Left ventricle myocardium inferior (tissue), 1 donor: ENCODE data around the gene MET. TPM values are rescaled to one million over a fixed set of nuclear protein-coding genes. Genes with fewer than 3 reads are reported as not detected.

ENCODE experiments used
- DNase-seq: peaks from one replicate; pipeline ENCODE4 v3.0.0-alpha.2; 2020
- H3K27ac ChIP-seq: fragments of 200-600 bp; replicated peaks from 2 replicates; pipeline ENCODE4 v1.8.0; 2021
- H3K27me3 ChIP-seq: fragments of 200-600 bp; 2 replicates; pipeline ENCODE4 v1.8.0; 2021; ENCODE audit warnings: low read depth
- H3K36me3 ChIP-seq: fragments of 200-600 bp; 2 replicates; pipeline ENCODE4 v1.8.0; 2021
- H3K4me1 ChIP-seq: fragments of 200-600 bp; 2 replicates; pipeline ENCODE4 v1.8.0; 2021
- H3K4me3 ChIP-seq: fragments of 200-600 bp; 2 replicates; pipeline ENCODE4 v1.8.0; 2021; ENCODE audit warnings: mild to moderate bottlenecking, moderate library complexity
- H3K9me3 ChIP-seq: fragments of 200-600 bp; replicated peaks from 2 replicates; pipeline ENCODE4 v1.8.0; 2021
- CTCF ChIP-seq: fragments of 200-600 bp; IDR thresholded peaks from 2 replicates; pipeline ENCODE4 v1.8.0; 2021; ENCODE audit warnings: antibody characterized with exemption, mild to moderate bottlenecking, borderline replicate concordance
- intact Hi-C: fragments of 100-400 bp; cut with micrococcal nuclease; formaldehyde crosslinking; loops from one replicate; pipeline ENCODE4 v1.11.0; 2022
- total RNA-seq: library from RNA; stranded (reverse); fragmentation: NEBNext Ultra II Directional; extraction: Animal tissue kit (Norgen Biotek cat#: 25700); gene quantifications from one replicate; pipeline ENCODE4 v1.2.1, GENCODE V29; 2021
- donor health status: DM: no; HTN: yes; CAD: no; lungs with severe emphysema.

MET gene
- total RNA-seq, 1 donor from 2014 or later: 13.1 TPM

DNA sequence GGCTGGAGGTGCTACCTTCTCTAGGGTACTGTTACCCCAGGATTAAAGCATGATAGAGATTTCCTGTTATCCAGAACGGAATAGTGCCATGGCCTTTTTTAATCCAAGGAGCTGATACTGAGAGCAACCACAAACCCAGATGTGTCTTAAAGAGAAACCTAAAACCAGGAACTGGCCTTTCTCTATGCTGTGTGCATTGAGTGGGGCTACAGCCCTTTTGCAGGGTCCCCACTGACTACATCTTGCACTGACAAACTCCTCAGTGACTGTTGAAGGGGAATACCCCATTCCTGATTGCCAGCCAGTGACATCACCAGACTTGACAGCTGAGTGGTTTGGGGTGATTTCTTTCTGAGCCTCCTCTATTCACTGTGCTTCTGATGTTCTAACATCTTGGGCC, 108.5 kb downstream of the MET start:
- H3K4me1 ChIP-seq: peaks cover 16% of the 10 kb centered on the region
- no peaks in the 10 kb centered on the region for H3K27me3 ChIP-seq
- H3K27ac ChIP-seq: no peak overlapping the region
- no peaks in the 10 kb centered on the region for H3K36me3 ChIP-seq
- intact Hi-C loops: no loop called here
- no peak for TF ChIP-seq CTCF
- H3K4me3 ChIP-seq: no peak overlapping the region
- H3K9me3 ChIP-seq: no peaks in the 10 kb centered on the region
- DNase-seq: no peak

DNA sequence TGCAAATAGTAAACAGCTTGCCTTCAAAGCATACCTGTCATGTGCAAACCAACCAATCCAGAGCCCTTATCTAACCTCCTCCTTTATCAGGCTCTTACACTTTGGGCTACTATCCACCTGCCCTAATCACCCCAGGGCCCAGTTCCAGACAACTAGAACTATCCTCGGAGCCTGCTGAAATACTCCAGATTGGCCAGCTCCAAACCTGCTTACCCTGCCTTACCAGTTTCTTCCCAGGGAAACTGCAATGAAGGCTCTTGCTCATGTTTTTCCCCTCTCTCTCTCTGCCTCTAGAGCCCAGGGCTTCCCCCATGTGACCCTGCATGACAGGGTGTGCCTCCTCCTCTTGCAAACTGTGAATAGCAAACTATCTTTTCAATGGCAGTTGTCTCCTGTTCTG, 109.0 kb downstream of the MET start:
- intact Hi-C loops: no loop called here
- Histone ChIP-seq H3K4me1 (peaks cover 16% of the 10 kb centered on the region), H3K36me3 (no peaks in the 10 kb centered on the region), H3K4me3 (no peak overlapping the region), H3K27ac (no peak overlapping the region), H3K27me3 (no peaks in the 10 kb centered on the region), H3K9me3 (no peaks in the 10 kb centered on the region)
- DNase-seq: no peak
- no peak for TF ChIP-seq CTCF

DNA sequence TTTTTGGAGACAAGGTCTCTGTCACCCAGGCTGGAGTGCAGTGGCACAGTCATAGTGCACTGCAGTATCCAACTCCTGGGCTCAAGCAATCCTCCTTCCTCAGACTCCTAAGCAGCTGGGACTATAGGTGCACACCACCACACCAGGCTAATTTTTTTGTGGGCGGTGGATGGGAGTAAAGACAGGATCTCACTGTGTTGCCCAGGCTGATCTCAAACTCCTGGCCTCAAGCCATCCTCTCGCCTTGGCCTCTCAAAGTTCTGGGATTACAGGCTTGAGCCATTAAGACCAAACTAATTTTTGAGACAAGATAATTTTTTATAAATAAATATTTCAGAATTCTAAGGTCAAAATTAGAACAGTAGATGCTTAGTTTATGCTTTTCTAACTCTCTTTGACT, 109.6 kb downstream of the MET start:
- no peak for TF ChIP-seq CTCF
- Histone ChIP-seq H3K4me1 (peaks cover 17% of the 10 kb centered on the region), H3K4me3 (no peak overlapping the region), H3K27ac (no peak overlapping the region), H3K36me3 (no peaks in the 10 kb centered on the region), H3K9me3 (no peaks in the 10 kb centered on the region), H3K27me3 (no peaks in the 10 kb centered on the region)
- intact Hi-C loops: no loop called here
- no peak for DNase-seq

DNA sequence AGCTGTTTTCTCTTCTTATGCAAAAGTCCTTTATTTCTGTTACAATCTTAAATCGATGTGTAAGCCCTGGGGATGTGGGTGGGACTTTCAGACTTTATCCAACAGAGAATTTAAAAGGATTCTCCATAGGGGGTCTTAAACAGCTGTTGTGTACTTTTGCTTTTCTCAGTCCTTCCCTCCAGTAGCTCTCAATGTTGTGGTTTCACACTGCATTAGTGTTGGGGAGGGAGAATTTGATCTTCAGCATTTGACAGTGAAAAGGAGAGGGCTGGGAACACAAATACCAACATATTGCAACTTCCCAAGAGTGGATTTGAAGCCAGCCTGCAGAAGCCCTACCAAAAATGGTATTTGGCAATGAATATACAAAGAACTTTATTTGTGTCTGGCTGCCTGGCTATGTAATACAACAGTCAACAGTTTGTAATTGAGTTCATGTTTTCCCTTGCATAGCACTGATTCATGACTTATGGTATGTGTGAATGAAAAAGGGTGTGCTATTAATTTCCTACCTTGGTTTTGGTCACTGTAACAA, 110.2 kb downstream of the MET start:
- Histone ChIP-seq H3K9me3 (no peaks in the 10 kb centered on the region), H3K27me3 (no peaks in the 10 kb centered on the region), H3K4me3 (no peak overlapping the region), H3K4me1 (peaks cover 24% of the 10 kb centered on the region), H3K36me3 (no peaks in the 10 kb centered on the region), H3K27ac (no peak overlapping the region)
- no peak for DNase-seq
- intact Hi-C loops: no loop called here
- no peak for TF ChIP-seq CTCF

GRCh38 chr7:116783666-116784318, 111.8 kb downstream of the MET start:
- H3K4me1 ChIP-seq: peaks cover 24% of the 10 kb centered on the region
- intact Hi-C loops: no loop called here
- H3K36me3 ChIP-seq: no peaks in the 10 kb centered on the region
- TF ChIP-seq CTCF: no peak
- H3K4me3 ChIP-seq: no peak overlapping the region
- no peak overlapping the region for H3K27ac ChIP-seq
- H3K9me3 ChIP-seq: no peaks in the 10 kb centered on the region
- H3K27me3 ChIP-seq: no peaks in the 10 kb centered on the region
- no peak for DNase-seq
